HG03108 (cell line): ENCODE data around the gene PLXNB2.

Experiments used
- ATAC-seq: cut with Tn5 transposase; IDR thresholded peaks from one replicate; pipeline ENCODE4 v1.9.1; 2021; ENCODE audit warnings: moderate library complexity; ENCODE audit not compliant: unreplicated experiment

The PLXNB2 gene

DNA sequence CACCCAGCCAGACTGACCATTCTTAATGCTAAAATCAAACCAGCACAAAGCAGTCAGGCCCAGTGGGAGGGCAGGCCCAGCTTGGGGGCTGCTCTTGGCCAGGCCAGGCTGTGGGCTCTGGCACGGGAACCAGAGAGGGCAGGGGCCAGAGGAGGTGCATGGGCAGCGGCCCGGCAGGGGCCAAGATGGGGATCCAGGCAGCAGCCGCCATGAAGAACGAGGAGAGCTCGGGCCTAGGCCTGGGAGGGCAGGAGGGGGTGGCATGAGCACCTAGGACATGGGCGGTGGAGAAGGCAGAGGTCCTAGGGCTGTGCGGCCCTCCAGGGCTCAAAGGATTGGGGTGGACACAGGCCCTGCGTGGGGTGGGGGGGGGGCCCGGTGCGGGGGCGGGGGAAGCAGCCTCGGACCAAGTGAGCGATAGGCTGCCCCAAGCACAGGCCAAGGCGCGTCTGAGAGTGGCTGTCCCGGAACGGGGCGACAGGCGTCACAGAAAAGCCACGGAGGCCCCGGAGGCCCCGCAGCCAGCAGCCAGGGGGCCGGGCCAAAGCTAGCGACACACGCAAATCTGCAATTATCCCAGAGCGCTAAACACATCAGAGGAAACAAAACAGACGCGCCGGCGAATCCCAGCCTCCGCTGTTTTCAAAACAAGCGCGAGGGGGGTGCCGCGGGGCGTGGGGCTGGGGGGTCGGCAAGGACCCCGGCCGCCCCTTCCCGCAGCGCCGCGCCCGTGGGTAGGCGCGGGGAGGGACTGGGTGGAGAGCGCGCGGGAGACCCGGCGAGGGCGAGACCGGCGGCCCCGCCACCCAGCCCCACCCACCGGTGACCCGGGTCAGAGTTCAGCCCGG lies 8.3 kb downstream of the PLXNB2 start:
- no peak for ATAC-seq

GRCh38 chr22:50298266-50298637 lies 9.2 kb downstream of the PLXNB2 start:
- no peak for ATAC-seq

DNA sequence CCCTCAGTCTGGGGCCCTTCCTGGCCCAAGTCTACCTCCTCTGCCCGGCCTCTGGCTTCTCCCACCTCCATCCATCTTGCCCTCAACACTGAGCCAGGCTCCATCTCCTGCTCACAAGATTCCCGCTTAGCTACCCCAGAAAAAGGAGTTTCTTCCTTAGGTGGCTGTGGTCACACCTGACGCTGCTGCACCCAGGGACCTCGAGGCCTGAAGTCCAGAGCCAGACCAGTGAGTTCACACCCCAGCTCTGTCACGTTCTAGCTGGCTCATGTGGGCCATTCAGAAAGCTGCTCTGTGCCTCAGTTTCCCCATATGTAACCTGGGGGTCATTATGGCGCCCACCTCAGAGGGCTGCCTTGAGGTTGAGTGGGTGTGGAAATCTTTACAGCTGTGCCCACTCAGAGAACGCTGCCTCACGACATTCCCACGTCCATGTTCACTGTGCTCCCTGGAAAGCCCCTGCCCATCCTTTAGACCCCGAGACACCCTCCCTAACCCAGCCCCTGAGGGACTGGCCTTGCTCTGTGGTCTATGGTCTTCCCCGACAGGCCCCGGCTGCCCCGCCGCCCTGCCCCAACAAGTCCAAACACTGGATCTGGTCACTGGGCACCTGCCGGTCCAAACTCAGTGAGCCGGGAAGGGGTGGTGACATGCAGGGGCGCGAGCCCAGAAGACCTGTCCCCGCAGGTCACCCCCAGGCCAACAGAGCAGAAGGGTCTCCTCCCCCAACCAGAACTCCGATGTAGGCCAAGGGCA lies 9.8 kb downstream of the PLXNB2 start:
- ATAC-seq: no peak

DNA sequence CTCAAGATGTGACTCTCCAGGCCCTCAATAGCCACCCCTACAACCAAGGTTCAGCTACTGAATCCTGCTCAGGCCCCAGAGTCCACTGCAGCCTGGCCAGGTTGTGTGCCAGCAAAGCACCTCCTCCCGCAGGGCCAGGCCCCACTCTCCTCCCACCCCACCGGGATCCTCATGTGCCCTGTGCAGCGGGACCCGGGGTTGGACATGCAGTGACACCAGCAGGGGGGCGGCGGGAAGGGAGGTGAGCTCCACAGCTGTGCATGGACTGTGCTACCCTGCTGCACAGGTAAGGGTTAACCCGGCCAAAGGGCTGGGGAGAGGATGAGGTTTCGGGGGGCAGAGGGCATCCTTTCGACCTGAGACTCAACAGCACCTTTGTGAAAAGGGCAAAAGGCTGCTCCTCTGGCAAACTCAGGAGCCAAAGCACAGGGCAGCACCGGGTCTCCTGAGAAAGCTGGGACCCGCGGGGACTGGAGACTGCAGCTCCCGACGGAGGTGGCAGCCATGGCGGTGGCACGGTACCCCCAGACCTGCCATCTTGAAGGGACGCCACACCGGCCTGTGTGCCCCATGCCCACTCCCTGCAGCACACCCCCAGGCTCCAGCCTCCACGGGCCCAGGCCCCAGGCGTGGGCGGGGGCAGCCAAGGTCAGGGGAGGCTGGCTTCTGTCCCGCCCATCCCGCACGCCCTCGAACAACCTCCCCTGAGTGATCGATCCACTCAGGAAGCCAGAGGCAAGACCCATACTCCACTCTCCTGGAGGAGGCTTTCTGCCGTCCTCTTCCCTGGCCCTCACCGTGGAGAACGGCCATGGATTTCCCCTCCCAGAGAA lies 10.6 kb downstream of the PLXNB2 start:
- no peak for ATAC-seq

GRCh38 chr22:50294319-50294656 lies 13.2 kb downstream of the PLXNB2 start:
- no peak for ATAC-seq

DNA sequence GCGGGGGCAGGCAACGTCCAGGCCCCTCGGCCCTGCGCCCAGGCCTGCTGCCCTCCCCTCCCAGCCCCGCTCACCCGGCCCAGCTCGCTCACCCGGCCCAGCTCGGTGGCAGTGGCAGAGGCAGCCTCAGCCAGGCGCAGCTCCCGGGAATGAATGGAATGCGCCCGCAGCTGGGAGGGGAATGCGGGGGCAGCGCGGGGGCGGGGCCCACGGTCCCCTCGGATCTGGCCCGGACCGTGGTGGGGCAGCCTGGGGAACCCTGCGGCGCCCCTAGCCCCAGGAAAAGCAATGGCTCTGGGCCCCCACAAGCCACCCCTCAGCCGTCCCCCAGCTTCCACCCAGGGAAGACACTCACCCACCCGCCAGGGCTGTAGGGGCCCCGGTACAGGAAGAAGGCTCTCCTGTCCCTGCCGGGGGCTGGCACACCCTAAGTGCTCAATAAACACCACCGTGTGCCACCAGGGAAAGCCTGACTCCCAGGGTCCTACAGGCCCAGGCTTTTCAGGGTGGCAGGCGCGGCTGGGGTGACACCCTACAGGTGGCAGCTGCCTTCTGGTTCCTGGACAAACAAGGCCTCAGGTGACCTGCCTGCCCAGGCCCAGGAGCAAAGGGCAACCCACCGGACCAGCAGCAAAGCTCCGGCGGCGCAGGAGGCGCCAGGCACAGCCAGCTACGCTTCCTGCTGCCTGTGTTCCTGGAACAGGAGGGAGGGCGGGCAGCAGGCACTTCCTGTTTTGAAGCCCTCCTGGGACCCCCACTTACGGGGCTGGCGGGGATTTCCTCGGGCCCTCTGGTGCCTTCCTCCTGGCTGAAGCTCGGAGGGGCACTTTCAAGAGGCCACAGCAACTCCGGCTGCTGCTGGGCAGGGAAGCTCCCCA lies 13.8 kb downstream of the PLXNB2 start:
- no peak for ATAC-seq

DNA sequence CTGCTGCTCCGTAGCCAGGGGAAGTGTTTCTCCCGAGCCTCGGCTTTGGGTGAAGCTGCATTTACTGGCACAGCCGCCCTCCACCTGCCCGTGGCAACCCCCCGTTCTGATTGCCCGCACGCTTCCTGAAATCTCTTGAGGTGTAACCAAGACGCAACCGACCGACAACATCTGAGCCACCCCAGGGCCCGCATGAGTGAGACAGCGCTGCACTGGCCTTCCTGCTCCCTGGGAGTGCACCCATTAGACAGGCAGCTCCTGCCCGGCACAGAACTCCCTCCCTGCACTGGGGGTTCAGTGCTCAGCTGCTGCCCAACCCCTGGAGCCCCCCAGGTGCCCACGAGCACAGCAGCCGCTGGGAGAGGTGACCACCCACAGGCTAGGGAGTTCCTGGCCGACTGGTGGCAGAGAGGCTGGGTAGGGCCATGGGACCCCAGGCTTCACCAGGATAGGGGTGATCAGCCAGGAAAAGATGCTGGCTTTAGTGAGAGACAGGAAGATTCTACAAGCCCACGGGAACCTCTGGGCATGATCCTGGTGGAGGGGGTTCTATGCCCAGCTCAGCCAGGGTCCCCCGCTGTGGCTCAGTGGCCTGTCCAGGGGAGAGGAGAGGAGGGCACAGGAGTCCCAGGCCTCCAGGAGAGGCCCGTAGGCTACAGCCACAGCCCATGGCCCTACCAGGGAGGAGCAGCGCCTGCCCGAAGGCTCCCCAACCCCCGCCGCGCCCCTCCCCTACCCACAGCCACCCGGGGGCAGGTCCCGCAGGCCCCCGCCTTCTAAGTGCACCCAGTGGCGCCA lies 14.6 kb downstream of the PLXNB2 start:
- ATAC-seq: no peak

- no peak for ATAC-seq
Observed at GRCh38 chr22:50289942-50290630, 17.4 kb downstream of the PLXNB2 start.

- no peak for ATAC-seq
Observed at GRCh38 chr22:50289151-50289941, 18.1 kb downstream of the PLXNB2 start.

DNA sequence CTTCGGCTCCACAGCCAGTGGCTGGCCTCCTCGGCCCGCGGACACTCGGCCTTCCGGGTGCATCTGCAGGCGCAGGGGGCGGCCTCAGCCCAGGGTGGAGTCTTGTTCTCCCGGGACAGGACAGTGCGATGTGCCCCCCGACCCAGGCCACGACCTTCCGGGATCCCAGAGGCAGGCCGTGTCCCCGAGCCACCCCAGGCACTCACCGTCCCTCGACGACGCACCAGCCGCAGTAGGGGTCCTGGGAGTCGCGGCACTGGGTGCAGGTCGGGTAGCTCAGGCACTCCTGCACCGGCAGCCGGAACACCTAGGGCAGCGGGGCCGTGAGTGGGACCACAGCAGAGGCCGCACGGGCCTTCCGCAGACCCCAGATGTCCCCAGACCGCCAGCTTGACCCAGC lies 19.7 kb downstream of the PLXNB2 start:
- ATAC-seq: no peak

GRCh38 chr22:50286701-50287318 lies 20.6 kb downstream of the PLXNB2 start:
- no peak for ATAC-seq

DNA sequence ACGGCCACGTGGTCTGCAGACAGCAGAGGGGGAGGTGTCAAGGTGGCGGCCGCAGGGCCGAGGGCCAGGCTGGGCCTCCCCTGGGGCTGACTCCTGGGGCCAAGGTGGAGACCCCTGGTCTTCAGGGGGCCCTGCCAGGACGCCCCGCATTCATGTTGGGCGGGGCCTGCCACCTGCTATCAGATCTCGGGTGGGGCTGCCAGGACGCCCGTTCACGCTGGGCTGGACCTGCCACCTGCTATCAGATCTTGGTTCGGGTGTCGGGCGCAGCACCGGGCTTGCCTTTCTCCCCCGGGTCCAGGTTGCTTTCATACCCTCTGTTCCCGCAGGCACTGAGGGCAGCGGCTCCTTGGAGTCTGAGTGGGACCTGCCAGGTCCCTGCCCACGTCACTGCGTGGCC lies 21.2 kb downstream of the PLXNB2 start:
- ATAC-seq: no peak

- ATAC-seq: no peak
Observed at GRCh38 chr22:50285568-50286229, 21.7 kb downstream of the PLXNB2 start.

- no peak for ATAC-seq
Observed at GRCh38 chr22:50284479-50284878, 23.0 kb downstream of the PLXNB2 start.

DNA sequence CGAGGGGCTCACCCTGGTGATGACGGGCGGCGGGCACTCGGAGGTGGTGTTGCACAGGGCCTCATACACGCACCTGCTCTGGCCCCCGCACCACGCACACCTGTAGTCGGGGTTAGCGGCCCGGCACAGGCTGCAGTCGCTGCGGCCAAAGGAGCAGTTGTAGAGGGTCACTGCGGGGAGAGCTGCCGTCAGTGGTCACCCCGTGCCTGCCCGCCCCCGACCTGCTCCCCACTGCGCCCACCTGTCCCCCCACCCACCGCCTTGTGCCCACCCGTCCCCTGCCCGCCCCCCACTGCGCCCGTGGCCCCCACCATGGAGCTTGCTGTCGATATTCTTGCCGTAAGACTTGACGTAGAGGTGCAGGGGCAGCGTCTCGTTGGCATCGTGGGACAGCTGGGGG lies 23.6 kb downstream of the PLXNB2 start:
- no peak for ATAC-seq

DNA sequence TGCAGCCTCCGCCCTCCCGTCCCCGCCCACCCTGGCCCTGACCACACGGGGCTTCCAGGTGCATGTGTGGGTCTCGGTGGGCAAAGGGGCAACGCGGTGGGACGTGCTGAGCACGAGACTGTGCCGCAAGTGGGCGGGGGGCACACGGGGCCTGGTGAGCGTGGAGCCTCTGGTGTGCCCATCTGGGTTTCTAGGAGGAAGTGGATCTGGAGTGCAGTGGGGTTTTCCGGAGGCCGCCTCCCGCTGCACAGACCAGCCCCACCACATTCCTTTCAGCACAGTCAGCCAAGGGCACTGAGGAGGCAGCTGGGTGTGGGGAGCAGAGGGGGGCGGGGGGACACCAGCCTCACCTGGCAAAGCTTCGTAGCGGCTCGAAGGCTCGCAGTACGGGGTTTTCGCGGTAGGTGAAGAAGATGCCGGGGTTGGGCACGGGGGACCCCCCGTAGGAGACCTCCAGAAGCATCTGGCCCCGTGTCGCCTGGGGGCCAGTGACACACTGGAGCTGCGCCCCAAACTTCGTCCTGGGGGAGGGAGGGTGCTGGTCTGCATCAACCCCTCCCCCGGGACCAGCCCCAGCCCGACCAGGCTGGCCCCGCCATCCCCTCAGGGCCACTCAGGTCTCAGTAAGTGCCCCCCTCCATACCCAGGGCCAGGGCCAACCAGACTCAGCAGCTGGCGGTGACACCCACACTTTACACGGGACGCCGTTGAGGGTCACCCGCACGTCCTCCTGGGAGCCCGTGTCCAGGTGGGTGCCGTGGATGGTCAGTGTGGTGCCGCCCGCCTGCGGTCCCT lies 24.9 kb downstream of the PLXNB2 start:
- ATAC-seq: no peak

DNA sequence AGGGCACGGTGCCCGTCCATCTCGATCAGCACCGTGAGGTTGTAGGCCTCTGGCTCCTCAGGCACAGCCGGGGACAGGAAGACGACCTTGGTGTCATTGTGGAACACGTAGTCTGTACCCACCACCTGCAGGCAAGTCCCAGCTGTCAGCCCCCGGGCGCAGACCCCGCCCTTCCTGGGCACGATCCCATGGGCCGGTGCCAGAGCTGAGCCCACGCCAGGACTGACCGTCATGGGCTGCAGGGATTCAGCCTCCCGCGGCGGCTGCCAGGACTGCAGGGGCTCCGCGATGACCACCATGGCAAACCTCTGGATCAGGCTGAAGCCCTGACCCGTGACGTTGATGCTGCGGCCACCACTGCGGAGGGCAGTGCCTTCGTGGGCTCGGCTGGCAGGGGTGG lies 25.5 kb downstream of the PLXNB2 start:
- ATAC-seq: no peak
